HCT116 (cell line): ENCODE measurements around the gene CHD2. TPM values are rescaled to one million over a fixed set of nuclear protein-coding genes. Genes with fewer than 3 reads are reported as not detected.

Source experiments
- ATAC-seq: fragments of 200-7000 bp; cut with Tn5 transposase; 2 replicates; pipeline ENCODE4 v1.9.1; 2020; ENCODE audit warnings: mild to moderate bottlenecking, moderate library complexity
- BruUV-seq: library from RNA; stranded (reverse); fragments of 400-500 nt; replicated peaks from 2 replicates; lab custom pipeline; 2021; lab: Mats Ljungman, UMichigan
- CTCF ChIA-PET: fragments of 300-600 bp; sonication (Branson Sonifier 250); formaldehyde crosslinking; loops from one replicate; lab custom pipeline; 2021; ENCODE audit warnings: antibody characterized with exemption; lab: Charles Lee
- POLR2A ChIA-PET: fragments of 300-600, 350-600 bp; sonication (Branson Sonifier 250); formaldehyde crosslinking; loops from one replicate; lab custom pipeline; 2021; ENCODE audit warnings: antibody characterized with exemption; lab: Charles Lee
- RAD21 ChIA-PET, 2 experiments: fragments of 300-600 bp; sonication (Branson Sonifier 250); formaldehyde crosslinking; loops; one replicate each; lab custom pipeline; 2023; ENCODE audit warnings: low total read pairs in 2 of 2; ENCODE audit not compliant: uncharacterized antibody in 2 of 2, unreplicated experiment in 2 of 2, low non-redundant PET in 1 of 2; lab: Charles Lee
- DNase-seq: peaks from one replicate; pipeline ENCODE4 v3.0.0-alpha.2; 2010; ENCODE audit warnings: low read depth, low spot score
- H2AFZ ChIP-seq: fragments of 200-600 bp; shearing (Covaris generic), sonication (generic); 2 replicates; pipeline ENCODE4 v1.6.1; 2017; ENCODE audit warnings: low read depth, mixed run types, mixed read lengths, antibody characterized with exemption, low read length; ENCODE audit not compliant: poor library complexity, severe bottlenecking
- H3K27ac ChIP-seq: 2 replicates; pipeline ENCODE4 v1.5.1; 2012; ENCODE audit warnings: low read depth, low read length
- H3K27me3 ChIP-seq: fragments of 200-600 bp; sonication (generic); 2 replicates; pipeline ENCODE4 v1.6.1; 2016; ENCODE audit warnings: mixed run types, low read length, mixed read lengths; ENCODE audit not compliant: insufficient read depth
- H3K36me3 ChIP-seq, 2 experiments: fragments of 200-500 bp in 1 of 2; fragments of 200-600 bp in 1 of 2; sonication (Bioruptor generic) in 1 of 2; sonication (generic) in 1 of 2; 2 replicates each; pipeline versions ENCODE4 v1.5.1 to v1.6.1; 2014 to 2016; ENCODE audit warnings: low read length in 2 of 2, inconsistent platforms in 1 of 2, mixed read lengths in 1 of 2, mixed run types in 1 of 2; ENCODE audit not compliant: insufficient read depth in 2 of 2, control insufficient read depth in 1 of 2
- H3K4me1 ChIP-seq, 2 experiments: fragments of 200-600 bp in 1 of 2; sonication (generic) in 1 of 2; 2 replicates each; pipeline versions ENCODE4 v1.5.1 to v1.6.1; 2012 to 2017; ENCODE audit warnings: low read length in 2 of 2, inconsistent platforms in 1 of 2, mild to moderate bottlenecking in 1 of 2, mixed read lengths in 1 of 2, mixed run types in 1 of 2, moderate library complexity in 1 of 2; ENCODE audit not compliant: insufficient read depth in 2 of 2, control insufficient read depth in 1 of 2
- H3K4me2 ChIP-seq: fragments of 200-600 bp; sonication (generic); 2 replicates; pipeline ENCODE4 v1.6.1; 2017; ENCODE audit warnings: mixed run types, low read length, mixed read lengths
- H3K4me3 ChIP-seq, 2 experiments: fragments of 200-600 bp in 1 of 2; sonication (generic) in 1 of 2; replicated peaks in 1 of 2; 2 replicates each; pipeline ENCODE4 v1.5.1; 2011 to 2016; ENCODE audit warnings: low read length in 2 of 2, control low read depth in 1 of 2, low read depth in 1 of 2, mild to moderate bottlenecking in 1 of 2, mixed read lengths in 1 of 2, mixed run types in 1 of 2
- H3K79me2 ChIP-seq: fragments of 200-600 bp; sonication (generic); 2 replicates; pipeline ENCODE4 v1.6.1; 2017; ENCODE audit warnings: mild to moderate bottlenecking, mixed run types, low read length, moderate library complexity, mixed read lengths; ENCODE audit not compliant: insufficient read depth
- H3K9ac ChIP-seq: fragments of 200-600 bp; sonication (generic); 2 replicates; pipeline ENCODE4 v1.6.1; 2016; ENCODE audit warnings: low read length, mixed read lengths
- H3K9me2 ChIP-seq: fragments of 200-600 bp; sonication (generic), shearing (Covaris generic); 2 replicates; pipeline ENCODE4 v1.6.1; 2017; ENCODE audit warnings: mixed run types, mild to moderate bottlenecking, moderate library complexity; ENCODE audit not compliant: insufficient read depth
- H3K9me3 ChIP-seq, 2 experiments: fragments of 200-500 bp in 1 of 2; fragments of 200-600 bp in 1 of 2; sonication (Bioruptor generic) in 1 of 2; sonication (generic) in 1 of 2; 2 replicates each; pipeline ENCODE4 v1.6.1; 2014 to 2017; ENCODE audit warnings: low read length in 2 of 2, mixed read lengths in 2 of 2, inconsistent platforms in 1 of 2, low read depth in 1 of 2, mild to moderate bottlenecking in 1 of 2, mixed run types in 1 of 2, moderate library complexity in 1 of 2; ENCODE audit not compliant: control insufficient read depth in 1 of 2, insufficient read depth in 1 of 2
- H4K20me1 ChIP-seq: fragments of 200-600 bp; sonication (generic), shearing (Covaris generic); 2 replicates; pipeline ENCODE4 v1.6.1; 2017; ENCODE audit warnings: mixed run types, mild to moderate bottlenecking, moderate library complexity; ENCODE audit not compliant: insufficient read depth
- CBX3 ChIP-seq: IDR thresholded peaks from 2 replicates; pipeline ENCODE4 v1.6.1; 2012; ENCODE audit warnings: low read depth
- CEBPB ChIP-seq: IDR thresholded peaks from 2 replicates; pipeline ENCODE4 v1.6.1; 2012; ENCODE audit warnings: low read depth
- CTCF ChIP-seq, 3 experiments: fragments of 200-600 bp in 1 of 3; sonication (generic) in 1 of 3; IDR thresholded peaks in 2 of 3; conservative IDR thresholded peaks in 1 of 3; 2 replicates each; pipeline ENCODE4 v1.5.1; 2012 to 2017; ENCODE audit warnings: low read depth in 2 of 3, low read length in 2 of 3, antibody characterized with exemption in 1 of 3, borderline replicate concordance in 1 of 3, control low read depth in 1 of 3, mild to moderate bottlenecking in 1 of 3, mixed read lengths in 1 of 3, mixed run types in 1 of 3, moderate library complexity in 1 of 3; ENCODE audit not compliant: insufficient read depth in 1 of 3
- EGR1 ChIP-seq: IDR thresholded peaks from 2 replicates; pipeline ENCODE4 v1.6.1; 2012; ENCODE audit warnings: low read depth
- ELF1 ChIP-seq: IDR thresholded peaks from 2 replicates; pipeline ENCODE4 v1.6.1; 2012; ENCODE audit warnings: low read depth, borderline replicate concordance
- EZH2 ChIP-seq: fragments of 200-600 bp; sonication (generic); IDR thresholded peaks from 2 replicates; pipeline ENCODE4 v1.6.1; 2017; ENCODE audit warnings: antibody characterized with exemption, mixed run types
- EZH2phosphoT487 ChIP-seq: fragments of 200-600 bp; IDR thresholded peaks from 2 replicates; pipeline ENCODE4 v1.6.1; 2018; ENCODE audit warnings: antibody characterized with exemption, borderline replicate concordance
- FOSL1 ChIP-seq: IDR thresholded peaks from 2 replicates; pipeline ENCODE4 v1.6.1; 2012; ENCODE audit warnings: low read depth
- JUND ChIP-seq: IDR thresholded peaks from 2 replicates; pipeline ENCODE4 v1.6.1; 2012
- MAX ChIP-seq: IDR thresholded peaks from 2 replicates; pipeline ENCODE4 v1.6.1; 2012
- POLR2A ChIP-seq: IDR thresholded peaks from 2 replicates; pipeline ENCODE4 v1.7.0; 2011; ENCODE audit warnings: borderline replicate concordance; ENCODE audit not compliant: insufficient read depth, insufficient read length; ENCODE audit errors: extremely low read depth
- POLR2AphosphoS5 ChIP-seq: IDR thresholded peaks from 2 replicates; pipeline ENCODE4 v1.6.1; 2011; ENCODE audit warnings: mild to moderate bottlenecking, low read depth, low read length, moderate library complexity
- RAD21 ChIP-seq: IDR thresholded peaks from 2 replicates; pipeline ENCODE4 v1.6.1; 2012; ENCODE audit warnings: low read depth, mild to moderate bottlenecking
- SIN3A ChIP-seq: IDR thresholded peaks from 2 replicates; pipeline ENCODE4 v1.6.1; 2012; ENCODE audit warnings: low read depth
- SP1 ChIP-seq: IDR thresholded peaks from 2 replicates; pipeline ENCODE4 v1.6.1; 2012; ENCODE audit warnings: low read depth
- SRF ChIP-seq: IDR thresholded peaks from 2 replicates; pipeline ENCODE4 v1.6.1; 2012; ENCODE audit warnings: low read depth
- YY1 ChIP-seq: IDR thresholded peaks from 2 replicates; pipeline ENCODE4 v1.6.1; 2011; ENCODE audit warnings: low read length, low read depth, moderate library complexity, mild to moderate bottlenecking; ENCODE audit not compliant: insufficient replicate concordance; ENCODE audit errors: extremely low read depth
- ZBTB33 ChIP-seq: IDR thresholded peaks from 2 replicates; pipeline ENCODE4 v1.6.1; 2011; ENCODE audit warnings: mild to moderate bottlenecking, low read length, moderate library complexity; ENCODE audit not compliant: insufficient replicate concordance; ENCODE audit errors: extremely low read depth
- ZFX ChIP-seq: fragments of 450-650 bp; IDR thresholded peaks from 2 replicates; pipeline ENCODE4 v1.6.1; 2017
- ZNF274 ChIP-seq: fragments of 200-500 bp; sonication (Bioruptor generic); IDR thresholded peaks from 2 replicates; pipeline ENCODE4 v1.6.1; 2014; ENCODE audit warnings: mild to moderate bottlenecking, low read depth, low read length, inconsistent platforms
- intact Hi-C: fragments of 100-400 bp; cut with micrococcal nuclease; formaldehyde crosslinking; loops from 2 replicates; pipeline ENCODE4 v1.10.0; 2022
- total RNA-seq: library from RNA; stranded (reverse); gene quantifications from one replicate; pipeline ENCODE4 v1.2.1, GENCODE V29; 2021; ENCODE audit not compliant: unreplicated experiment

CHD2 gene
- total RNA-seq, 1 experiment from 2014 or later = 116 TPM

GRCh38 chr15:93026380-93026817 lies 126.3 kb downstream of the CHD2 start:
- no peaks in the 10 kb centered on the region; the same call in 1 of the 2 replicates for H4K20me1 ChIP-seq
- ChIA-PET POLR2A (no interaction called here), RAD21 (no interaction called here), CTCF (interaction anchor here (7.3 kb wide), 1 partner anchor 1093 kb away, joined by 125 read pairs; no protein-coding TSS in a partner anchor)
- no peak for TF ChIP-seq CEBPB
- no peak for TF ChIP-seq ZFX
- TF ChIP-seq EZH2phosphoT487 = no peak
- TF ChIP-seq EGR1 = no peak
- no peak for TF ChIP-seq RAD21
- no peak for TF ChIP-seq ZBTB33
- no peak for TF ChIP-seq FOSL1
- TF ChIP-seq POLR2AphosphoS5 = no peak
- TF ChIP-seq YY1 = no peak
- no peak for TF ChIP-seq POLR2A
- no peak for TF ChIP-seq JUND
- no peak for TF ChIP-seq EZH2
- no peak for TF ChIP-seq SRF
- no peak for TF ChIP-seq MAX
- no peak for TF ChIP-seq CBX3
- TF ChIP-seq SIN3A = no peak
- no peak for TF ChIP-seq SP1
- no peak for TF ChIP-seq ELF1
- TF ChIP-seq ZNF274 = no peak
- TF ChIP-seq CTCF (IDR thresholded peaks at IDR 0.05 in 2 of 3, conservative IDR thresholded peaks at IDR 0.05 in 1 of 3; ENCODE audit: borderline replicate concordance in 1 of 3, insufficient read depth in 1 of 3, low read depth in 2 of 3, low read length in 2 of 3) = no peak
- DNase-seq = no peak
- H3K9ac ChIP-seq = no peak overlapping the region
- no peak for ATAC-seq
- no TSS peak for BruUV-seq
- no peaks in the 10 kb centered on the region; a peak in 1 of 4 replicates for H3K4me1 ChIP-seq
- H3K27ac ChIP-seq = no peak overlapping the region
- H3K79me2 ChIP-seq = peaks cover 34% of the 10 kb centered on the region
- no peak overlapping the region for H3K4me3 ChIP-seq
- intact Hi-C loops = no loop called here
- no peak overlapping the region for H2AFZ ChIP-seq
- H3K9me2 ChIP-seq = no peaks in the 10 kb centered on the region
- peaks cover 37 to 38% of the 10 kb centered on the region in 2 experiments for H3K36me3 ChIP-seq
- H3K9me3 ChIP-seq = no peaks in the 10 kb centered on the region
- no peaks in the 10 kb centered on the region for H3K27me3 ChIP-seq
- H3K4me2 ChIP-seq = no peak overlapping the region
